Measurements from ENCODE around the gene AGMAT. TPM values are rescaled to one million over a fixed set of nuclear protein-coding genes. Genes with fewer than 3 reads are reported as not detected.

The AGMAT gene
- total RNA-seq, 4 donors from 2014 or later = 0.27 to 1.7 (median 0.59) TPM

- WGBS, 2 donors = 2% methylated on average over 24 to 36 of the region's 56 CpGs
- Histone ChIP-seq H3K4me1 (peaks cover 0 to 34% (median 9%) of the 10 kb centered on the region in 3 donors), H3K4me3 (peak overlapping the region; percentile 61 to 90 (median 74)), H3K27me3 (no peaks in the 10 kb centered on the region), H3K27ac (peak overlapping the region; percentile 87 to 94 (median 92)), H3K9me3 (no peaks in the 10 kb centered on the region), H3K36me3 (no peaks in the 10 kb centered on the region)
- TF ChIP-seq CTCF (IDR thresholded peaks at IDR 0.05) = no peak
- peak in 2 of 4 donors; percentile 32 to 68 for TF ChIP-seq POLR2A (IDR thresholded peaks at IDR 0.05)
- intact Hi-C loops (cut with DNase I) = no loop called here
- peak; percentile 83 for DNase-seq
These were observed 18.5 kb upstream of the AGMAT start for GRCh38 chr1:15603050-15603965.

- 33 to 58% methylated on average over 1 to 2 of the region's 2 CpGs for whole genome bisulfite sequencing, 2 donors
- TF ChIP-seq CTCF (IDR thresholded peaks at IDR 0.05) (no peak), POLR2A (IDR thresholded peaks at IDR 0.05) (no peak)
- Histone ChIP-seq H3K9me3 (no peaks in the 10 kb centered on the region), H3K4me3 (no peak overlapping the region), H3K27me3 (peaks cover 0 to 4% (median 0%) of the 10 kb centered on the region in 4 donors), H3K36me3 (no peaks in the 10 kb centered on the region), H3K4me1 (peaks cover 0 to 25% (median 6%) of the 10 kb centered on the region in 3 donors), H3K27ac (no peak overlapping the region)
- no peak for DNase-seq
- intact Hi-C loops (cut with DNase I) = loop anchor here (10.0 kb wide), 1 partner anchor 146 kb away; the partner anchor contains the start of gene TMEM82
These were observed 13.6 kb upstream of the AGMAT start for GRCh38 chr1:15598436-15598835.

- H3K27me3 ChIP-seq = peaks cover 0 to 4% (median 0%) of the 10 kb centered on the region in 4 donors
- no peak for TF ChIP-seq POLR2A (IDR thresholded peaks at IDR 0.05)
- TF ChIP-seq CTCF (IDR thresholded peaks at IDR 0.05) = no peak
- no peak for DNase-seq
These were observed 11.2 kb upstream of the AGMAT start for GRCh38 chr1:15595809-15596617.

GRCh38 chr1:15592285-15592684 is 7.4 kb upstream of the AGMAT start:
- Histone ChIP-seq H3K4me3 (no peak overlapping the region), H3K27ac (peak overlapping the region in 1 of 4 donors; percentile 10), H3K36me3 (no peaks in the 10 kb centered on the region), H3K9me3 (no peaks in the 10 kb centered on the region), H3K4me1 (peaks cover 0 to 14% (median 0%) of the 10 kb centered on the region in 3 donors), H3K27me3 (peaks cover 0 to 2% (median 0%) of the 10 kb centered on the region in 4 donors)
- intact Hi-C loops (cut with DNase I) = loop anchor here (10.0 kb wide), 1 partner anchor 153 kb away; the partner anchor contains the start of gene TMEM82
- TF ChIP-seq CTCF (IDR thresholded peaks at IDR 0.05) (no peak), POLR2A (IDR thresholded peaks at IDR 0.05) (no peak)
- 25 to 28% methylated on average over 5 of the region's 5 CpGs for WGBS, 2 donors
- no peak for DNase-seq

More at GRCh38 chr1:15595809-15596617, 11.2 kb upstream of the AGMAT start:
- intact Hi-C loops (cut with DNase I) = loop anchor here (10.0 kb wide), 1 partner anchor 149 kb away; the partner anchor contains the start of gene TMEM82
- Histone ChIP-seq H3K4me1 (peaks cover 0 to 17% (median 0%) of the 10 kb centered on the region in 3 donors), H3K36me3 (no peaks in the 10 kb centered on the region), H3K4me3 (no peak overlapping the region), H3K9me3 (no peaks in the 10 kb centered on the region), H3K27ac (no peak overlapping the region)
- 72 to 73% methylated on average over 4 to 5 of the region's 5 CpGs for WGBS, 2 donors

All from esophagus squamous epithelium (tissue), 5 donors.